MM.1S (cell line): ENCODE results near the gene PHACTR1.

Experiments used
- DNase-seq: peaks from one replicate; pipeline ENCODE4 v3.0.0-alpha.2; 2015
- H2AFZ ChIP-seq: fragments of 300-600 bp; sonication (generic); 2 replicates; pipeline ENCODE4 v1.6.0; 2016; ENCODE audit warnings: antibody characterized with exemption, low read length
- H3F3A ChIP-seq: fragments of 300-600 bp; sonication (generic); 2 replicates; pipeline ENCODE4 v1.6.1; 2016; ENCODE audit warnings: mild to moderate bottlenecking, antibody characterized with exemption, low read length, moderate library complexity, mixed read lengths; ENCODE audit not compliant: insufficient read depth
- H3K27ac ChIP-seq: fragments of 300-600 bp; sonication (generic); 2 replicates; pipeline ENCODE4 v1.5.1; 2016; ENCODE audit warnings: mild to moderate bottlenecking, low read length
- H3K27me3 ChIP-seq: fragments of 300-600 bp; sonication (generic); replicated peaks from 2 replicates; pipeline ENCODE4 v1.6.0; 2016; ENCODE audit warnings: low read length; ENCODE audit not compliant: insufficient read depth
- H3K36me3 ChIP-seq: fragments of 300-600 bp; sonication (generic); replicated peaks from 2 replicates; pipeline ENCODE4 v1.6.1; 2016; ENCODE audit warnings: mild to moderate bottlenecking, low read length, mixed read lengths; ENCODE audit not compliant: insufficient read depth
- H3K4me1 ChIP-seq: fragments of 300-600 bp; sonication (generic); 2 replicates; pipeline ENCODE4 v1.6.1; 2016; ENCODE audit warnings: low read length, mixed read lengths
- H3K4me2 ChIP-seq: fragments of 300-600 bp; sonication (generic); 2 replicates; pipeline ENCODE4 v1.6.0; 2016; ENCODE audit warnings: low read depth, low read length
- H3K4me3 ChIP-seq: fragments of 300-600 bp; sonication (generic); 2 replicates; pipeline ENCODE4 v1.5.1; 2016; ENCODE audit warnings: low read length, mixed read lengths
- H3K79me2 ChIP-seq: fragments of 300-600 bp; sonication (generic); 2 replicates; pipeline ENCODE4 v1.6.1; 2016; ENCODE audit warnings: mixed run types, low read length, mixed read lengths
- H3K9ac ChIP-seq: fragments of 300-600 bp; sonication (generic); 2 replicates; pipeline ENCODE4 v1.6.1; 2016; ENCODE audit warnings: low read length, mixed read lengths
- H3K9me2 ChIP-seq: fragments of 300-600 bp; sonication (generic); replicated peaks from 2 replicates; pipeline ENCODE4 v1.6.1; 2016; ENCODE audit warnings: mild to moderate bottlenecking, low read length, mixed read lengths; ENCODE audit not compliant: insufficient read depth
- H3K9me3 ChIP-seq: fragments of 300-600 bp; sonication (generic); replicated peaks from 2 replicates; pipeline ENCODE4 v1.6.1; 2016; ENCODE audit warnings: mild to moderate bottlenecking, low read length, mixed read lengths; ENCODE audit not compliant: insufficient read depth
- H4K20me1 ChIP-seq: fragments of 300-600 bp; sonication (generic); 2 replicates; pipeline ENCODE4 v1.6.1; 2016; ENCODE audit warnings: mild to moderate bottlenecking, low read length, moderate library complexity, mixed read lengths; ENCODE audit not compliant: insufficient read depth
- EZH2 ChIP-seq: fragments of 300-600 bp; sonication (generic); optimal IDR thresholded peaks from 2 replicates; pipeline ENCODE3; 2017; ENCODE audit warnings: low read depth, mild to moderate bottlenecking, antibody characterized with exemption, low read length, mixed read lengths
- EZH2phosphoT487 ChIP-seq: fragments of 300-600 bp; sonication (generic); IDR thresholded peaks from 2 replicates; pipeline ENCODE4 v1.6.1; 2018; ENCODE audit warnings: antibody characterized with exemption, low read length
- TF ChIP-seq, protein P1 (sequence below): fragments of 300-600 bp; sonication (generic); IDR thresholded peaks from 2 replicates; pipeline ENCODE4 v1.5.1; 2016; ENCODE audit warnings: antibody characterized with exemption, low read length, mixed read lengths

The PHACTR1 gene

DNA sequence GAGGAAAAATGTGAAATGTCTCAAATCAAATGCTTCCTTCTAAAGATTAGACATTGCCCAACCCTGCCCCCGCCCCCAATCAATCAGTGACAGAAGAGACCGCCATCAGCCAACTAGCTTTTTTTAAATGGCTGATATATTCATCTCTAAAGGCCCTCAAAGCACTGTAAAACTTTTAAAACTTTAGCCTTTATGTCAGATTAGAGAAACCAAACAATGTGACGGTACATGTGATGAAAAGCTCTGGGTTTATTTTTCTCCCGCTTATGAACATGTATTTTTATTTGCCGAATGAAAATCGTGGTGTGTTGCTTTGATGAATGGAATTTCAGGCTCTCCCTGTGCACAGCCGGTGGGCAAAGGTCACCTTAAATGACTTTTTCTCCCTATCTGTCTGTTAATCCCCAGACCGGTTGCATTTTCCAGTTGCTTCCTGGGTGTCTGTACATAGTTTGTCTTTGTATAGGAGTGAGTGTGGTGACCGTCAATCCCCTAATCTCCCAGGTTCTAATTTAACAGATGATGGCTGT is 573.3 kb downstream of the PHACTR1 start:
- Histone ChIP-seq H3K27me3 (no peaks in the 10 kb centered on the region), H3K4me2 (no peak overlapping the region), H3K9ac (no peak overlapping the region), H3K9me2 (no peaks in the 10 kb centered on the region), H3F3A (no peaks in the 10 kb centered on the region), H3K79me2 (no peaks in the 10 kb centered on the region), H3K36me3 (peaks cover 16% of the 10 kb centered on the region), H2AFZ (no peak overlapping the region), H3K4me3 (no peak overlapping the region), H4K20me1 (no peaks in the 10 kb centered on the region), H3K9me3 (no peaks in the 10 kb centered on the region), H3K27ac (no peak overlapping the region), H3K4me1 (peaks cover 15% of the 10 kb centered on the region)
- DNase-seq = no peak
- no peak for TF ChIP-seq EZH2phosphoT487
- no peak for TF ChIP-seq EZH2
- TF ChIP-seq, protein P1, sequence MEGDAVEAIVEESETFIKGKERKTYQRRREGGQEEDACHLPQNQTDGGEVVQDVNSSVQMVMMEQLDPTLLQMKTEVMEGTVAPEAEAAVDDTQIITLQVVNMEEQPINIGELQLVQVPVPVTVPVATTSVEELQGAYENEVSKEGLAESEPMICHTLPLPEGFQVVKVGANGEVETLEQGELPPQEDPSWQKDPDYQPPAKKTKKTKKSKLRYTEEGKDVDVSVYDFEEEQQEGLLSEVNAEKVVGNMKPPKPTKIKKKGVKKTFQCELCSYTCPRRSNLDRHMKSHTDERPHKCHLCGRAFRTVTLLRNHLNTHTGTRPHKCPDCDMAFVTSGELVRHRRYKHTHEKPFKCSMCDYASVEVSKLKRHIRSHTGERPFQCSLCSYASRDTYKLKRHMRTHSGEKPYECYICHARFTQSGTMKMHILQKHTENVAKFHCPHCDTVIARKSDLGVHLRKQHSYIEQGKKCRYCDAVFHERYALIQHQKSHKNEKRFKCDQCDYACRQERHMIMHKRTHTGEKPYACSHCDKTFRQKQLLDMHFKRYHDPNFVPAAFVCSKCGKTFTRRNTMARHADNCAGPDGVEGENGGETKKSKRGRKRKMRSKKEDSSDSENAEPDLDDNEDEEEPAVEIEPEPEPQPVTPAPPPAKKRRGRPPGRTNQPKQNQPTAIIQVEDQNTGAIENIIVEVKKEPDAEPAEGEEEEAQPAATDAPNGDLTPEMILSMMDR = no peak

DNA sequence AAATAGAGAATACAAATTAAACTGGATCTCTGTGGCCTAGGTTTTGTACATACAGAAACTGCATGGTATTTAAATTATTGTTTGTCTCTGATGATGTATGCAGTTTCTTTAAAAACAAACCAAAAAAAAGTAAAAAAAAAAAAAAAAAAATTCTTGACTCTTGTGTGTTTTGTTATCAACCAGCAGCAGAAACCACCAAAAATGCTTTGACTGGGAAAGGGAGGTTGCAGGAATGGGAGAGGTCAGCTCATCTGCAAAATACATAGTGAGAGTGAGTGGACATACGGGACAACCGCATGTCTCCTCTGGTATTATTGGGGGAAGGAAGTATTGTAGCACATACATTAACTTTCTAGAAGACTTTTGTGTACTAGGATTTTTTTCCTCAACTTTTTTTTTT is 573.8 kb downstream of the PHACTR1 start:
- Histone ChIP-seq H3F3A (no peaks in the 10 kb centered on the region), H3K4me3 (no peak overlapping the region), H3K79me2 (no peaks in the 10 kb centered on the region), H3K4me1 (peaks cover 14% of the 10 kb centered on the region), H3K9me2 (no peaks in the 10 kb centered on the region), H2AFZ (no peak overlapping the region), H3K4me2 (no peak overlapping the region), H3K27ac (no peak overlapping the region), H3K36me3 (peaks cover 16% of the 10 kb centered on the region), H3K27me3 (no peaks in the 10 kb centered on the region), H3K9ac (no peak overlapping the region), H4K20me1 (no peaks in the 10 kb centered on the region), H3K9me3 (no peaks in the 10 kb centered on the region)
- DNase-seq = no peak
- TF ChIP-seq, protein P1 = no peak
- no peak for TF ChIP-seq EZH2
- TF ChIP-seq EZH2phosphoT487 = no peak

DNA sequence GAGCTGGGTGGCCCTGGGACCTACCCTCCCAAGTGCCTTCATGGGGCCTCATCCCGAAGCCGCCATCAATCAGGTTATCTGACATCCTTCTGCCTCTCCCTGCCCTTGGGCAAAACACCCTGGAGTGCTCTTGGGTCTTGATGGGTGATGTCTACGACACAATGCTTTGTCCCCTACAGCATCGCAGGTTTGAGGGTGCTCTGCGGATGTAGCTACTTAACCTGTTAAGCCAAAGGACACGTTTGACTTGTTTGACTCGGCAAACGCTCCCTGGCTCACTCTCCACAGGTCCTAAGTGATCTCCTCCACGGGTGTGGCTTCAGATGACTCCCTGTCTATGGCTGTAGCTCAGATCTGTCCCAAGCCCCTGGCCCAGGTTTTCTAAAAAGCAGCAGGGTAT is 576.2 kb downstream of the PHACTR1 start:
- Histone ChIP-seq H4K20me1 (no peaks in the 10 kb centered on the region), H3K9me2 (no peaks in the 10 kb centered on the region), H3K27ac (no peak overlapping the region), H3K9ac (no peak overlapping the region), H3K36me3 (peaks cover 1% of the 10 kb centered on the region; the same call in 1 of the 2 replicates), H2AFZ (no peak overlapping the region), H3K9me3 (no peaks in the 10 kb centered on the region), H3K79me2 (no peaks in the 10 kb centered on the region), H3F3A (no peaks in the 10 kb centered on the region), H3K4me3 (no peak overlapping the region), H3K4me2 (no peak overlapping the region), H3K4me1 (no peaks in the 10 kb centered on the region), H3K27me3 (no peaks in the 10 kb centered on the region)
- TF ChIP-seq EZH2phosphoT487 (no peak), EZH2 (no peak)
- TF ChIP-seq, protein P1 = no peak
- DNase-seq = no peak
